ENCODE measurements around the gene MGMT.

The MGMT gene

GRCh38 chr10:129495256-129495655 is 28.2 kb downstream of the MGMT start:
- no peak for DNase-seq (ENCODE audit: low read depth in 2 of 2)

DNA sequence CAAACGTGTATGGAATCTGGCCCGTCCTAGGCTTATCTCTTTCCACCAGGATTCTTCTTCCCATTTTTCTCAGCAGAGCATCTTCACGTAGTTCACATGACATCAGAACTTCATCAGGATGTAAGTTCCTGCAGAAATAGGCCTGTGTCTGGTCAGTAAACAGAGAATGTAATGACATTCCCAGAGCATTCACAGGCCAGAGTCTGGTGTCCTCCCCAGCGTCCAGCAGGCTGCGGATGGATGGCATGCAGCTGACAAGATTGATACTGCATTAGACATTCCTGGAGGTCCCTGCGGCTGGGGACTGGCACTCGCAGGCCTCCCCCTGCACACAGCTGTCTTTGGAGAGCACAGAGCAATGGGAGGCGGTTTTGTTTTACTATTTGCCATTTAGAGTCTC is 28.7 kb downstream of the MGMT start:
- no peak for DNase-seq (ENCODE audit: low read depth in 2 of 2)

DNA sequence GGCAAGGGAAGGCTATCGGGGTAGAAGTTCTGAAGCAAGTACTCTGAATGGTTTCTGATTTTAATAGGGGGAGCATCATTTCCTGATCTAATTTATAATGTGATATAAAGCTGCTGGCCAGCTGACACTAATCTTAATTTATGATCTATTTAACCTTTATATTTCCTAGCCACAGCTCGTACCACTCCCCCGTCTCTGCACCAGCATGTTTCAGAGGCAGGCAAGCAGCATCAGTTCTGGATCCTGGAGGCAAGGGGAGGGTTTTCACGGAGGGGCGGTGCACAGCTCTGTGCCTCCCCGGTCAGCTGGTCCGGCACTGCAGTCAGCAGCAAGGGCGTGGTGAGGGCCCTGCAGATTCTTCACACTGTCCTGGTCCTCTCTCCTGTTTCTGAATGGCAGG is 30.0 kb downstream of the MGMT start:
- DNase-seq (ENCODE audit: low read depth in 2 of 2), result no peak

GRCh38 chr10:129498680-129499079 is 31.6 kb downstream of the MGMT start:
- DNase-seq (ENCODE audit: low read depth in 2 of 2), result no peak

GRCh38 chr10:129500617-129501339 is 33.7 kb downstream of the MGMT start:
- no peak for DNase-seq (ENCODE audit: low read depth in 2 of 2)

GRCh38 chr10:129501652-129502436 is 34.8 kb downstream of the MGMT start:
- no peak for DNase-seq (ENCODE audit: low read depth in 2 of 2)

GRCh38 chr10:129502448-129502847 is 35.4 kb downstream of the MGMT start:
- no peak for DNase-seq (ENCODE audit: low read depth in 2 of 2)

DNA sequence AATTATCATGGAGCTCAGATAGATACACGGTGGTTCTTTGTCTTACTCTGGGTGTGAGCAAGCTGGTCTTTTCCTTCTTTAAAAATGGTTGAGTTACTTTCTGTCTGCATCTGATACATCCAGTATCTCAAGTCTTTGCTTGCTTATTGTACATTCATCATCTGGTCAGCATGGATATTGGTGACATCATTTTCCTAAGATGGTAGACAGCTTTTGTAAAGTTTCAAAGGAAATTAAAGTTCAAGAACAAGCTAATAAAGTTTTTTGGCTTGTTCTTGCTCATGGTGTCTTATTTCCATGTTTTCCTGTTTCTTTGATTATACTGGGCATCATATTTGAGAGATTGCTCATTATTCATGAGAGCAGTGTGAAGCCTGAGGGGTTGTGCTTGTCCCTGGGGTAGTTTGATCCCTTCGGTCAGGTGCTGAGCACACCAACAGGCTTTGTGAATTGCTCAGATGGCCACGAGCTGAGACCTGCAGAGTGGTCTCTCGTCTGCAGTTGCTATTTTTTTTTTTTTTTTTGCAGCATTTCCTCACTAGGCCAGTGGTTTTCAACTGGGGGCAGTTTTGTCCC is 38.5 kb downstream of the MGMT start:
- no peak for DNase-seq (ENCODE audit: low read depth in 2 of 2)

DNA sequence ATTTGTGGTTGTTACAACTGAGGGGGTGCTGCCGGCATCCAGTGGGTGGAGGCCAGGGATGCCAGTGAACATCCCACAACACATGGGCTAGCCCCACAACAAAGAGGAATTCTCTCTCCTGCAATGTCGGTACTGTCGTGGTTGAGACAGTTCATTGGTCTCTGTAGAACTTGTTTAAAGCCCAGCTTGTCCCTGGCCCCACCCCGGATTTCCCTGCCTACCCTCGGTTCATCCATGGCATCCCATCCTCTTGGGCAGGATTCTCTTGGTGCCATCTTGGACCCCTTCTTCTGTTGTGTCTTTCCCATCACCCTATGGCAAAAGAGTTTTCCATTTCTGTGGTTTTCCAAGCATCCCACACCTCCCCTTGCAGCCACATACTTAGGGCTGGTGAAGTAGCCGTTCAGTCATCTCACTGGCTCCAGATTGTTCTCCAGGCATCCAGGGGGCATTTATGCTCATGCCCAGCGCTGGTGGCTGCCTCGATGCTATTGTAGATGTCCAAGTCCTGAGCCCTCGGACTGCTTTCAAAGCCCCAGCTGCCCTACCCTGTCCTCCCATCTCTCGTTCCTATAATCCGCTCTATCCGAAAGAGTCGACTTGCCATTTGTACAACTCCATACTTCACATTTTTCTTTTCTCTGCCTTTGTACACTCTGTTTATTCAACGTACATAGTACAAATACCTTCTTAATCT is 39.2 kb downstream of the MGMT start:
- no peak for DNase-seq (ENCODE audit: low read depth in 2 of 2)

- no peak for DNase-seq (ENCODE audit: low read depth in 2 of 2)
Measured at GRCh38 chr10:129507216-129507889, 40.3 kb downstream of the MGMT start.

- DNase-seq (ENCODE audit: low read depth in 2 of 2), result no peak
Measured at GRCh38 chr10:129509155-129509554, 42.1 kb downstream of the MGMT start.

- no peak for DNase-seq (ENCODE audit: low read depth in 2 of 2)
Measured at GRCh38 chr10:129509835-129510234, 42.8 kb downstream of the MGMT start.

DNA sequence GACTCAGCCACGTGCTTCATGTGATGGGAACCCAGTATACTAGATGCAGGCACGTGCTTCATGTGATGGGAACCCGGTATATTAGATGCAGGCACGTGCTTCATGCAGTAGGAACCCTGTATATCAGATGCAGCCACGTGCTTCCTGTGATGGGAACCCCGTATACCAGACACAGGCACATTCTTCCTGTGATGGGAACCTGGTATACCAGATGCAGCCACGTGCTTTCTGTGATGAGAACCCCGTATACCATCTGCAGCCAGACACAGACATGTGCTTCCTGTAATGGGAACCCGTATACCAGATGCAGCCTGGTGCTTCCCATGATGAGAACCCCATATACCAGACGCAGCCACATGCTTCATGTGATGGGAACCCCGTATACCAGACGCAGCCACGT is 44.0 kb downstream of the MGMT start:
- DNase-seq (ENCODE audit: low read depth in 2 of 2), result no peak

DNA sequence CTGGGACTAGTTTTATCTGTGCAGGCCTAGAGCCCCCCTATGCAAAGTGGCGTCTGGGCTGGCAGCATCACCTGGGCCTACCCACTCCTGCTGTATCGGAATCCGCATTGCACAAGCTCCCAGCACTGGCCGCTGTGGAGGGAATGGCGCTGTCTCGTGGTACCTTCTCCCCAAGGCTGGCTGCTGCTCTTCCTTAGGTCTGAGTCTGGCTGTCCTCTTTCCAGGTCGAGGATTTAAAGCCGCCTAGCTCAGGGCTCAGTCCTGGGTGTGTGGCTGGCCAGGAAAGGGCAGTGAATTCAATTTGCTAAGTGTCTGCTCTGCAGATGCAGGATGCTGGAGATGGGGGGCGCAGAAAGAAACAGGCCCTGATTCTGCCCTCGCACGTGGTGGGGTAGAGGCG is 44.7 kb downstream of the MGMT start:
- no peak for DNase-seq (ENCODE audit: low read depth in 2 of 2)

DNA sequence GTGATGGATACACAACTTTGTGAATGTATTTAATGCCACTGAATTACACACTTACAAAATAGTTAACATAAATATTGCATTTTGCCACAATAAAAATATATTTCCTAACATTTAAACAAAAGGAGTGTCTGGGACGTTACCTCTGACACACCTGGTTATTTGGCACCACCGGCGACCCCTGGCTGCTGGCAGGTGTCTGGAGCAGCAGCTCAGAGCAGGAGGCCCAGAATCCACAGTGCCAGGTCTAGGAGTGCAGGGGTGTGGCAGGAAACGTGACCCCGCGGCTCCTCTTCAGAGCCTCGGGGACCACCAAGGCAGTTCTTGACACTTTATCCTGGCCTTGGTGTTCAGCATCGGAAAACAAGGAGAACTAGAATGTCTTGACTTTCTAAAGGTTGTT is 46.3 kb downstream of the MGMT start:
- DNase-seq (ENCODE audit: low read depth in 2 of 2), result no peak

DNA sequence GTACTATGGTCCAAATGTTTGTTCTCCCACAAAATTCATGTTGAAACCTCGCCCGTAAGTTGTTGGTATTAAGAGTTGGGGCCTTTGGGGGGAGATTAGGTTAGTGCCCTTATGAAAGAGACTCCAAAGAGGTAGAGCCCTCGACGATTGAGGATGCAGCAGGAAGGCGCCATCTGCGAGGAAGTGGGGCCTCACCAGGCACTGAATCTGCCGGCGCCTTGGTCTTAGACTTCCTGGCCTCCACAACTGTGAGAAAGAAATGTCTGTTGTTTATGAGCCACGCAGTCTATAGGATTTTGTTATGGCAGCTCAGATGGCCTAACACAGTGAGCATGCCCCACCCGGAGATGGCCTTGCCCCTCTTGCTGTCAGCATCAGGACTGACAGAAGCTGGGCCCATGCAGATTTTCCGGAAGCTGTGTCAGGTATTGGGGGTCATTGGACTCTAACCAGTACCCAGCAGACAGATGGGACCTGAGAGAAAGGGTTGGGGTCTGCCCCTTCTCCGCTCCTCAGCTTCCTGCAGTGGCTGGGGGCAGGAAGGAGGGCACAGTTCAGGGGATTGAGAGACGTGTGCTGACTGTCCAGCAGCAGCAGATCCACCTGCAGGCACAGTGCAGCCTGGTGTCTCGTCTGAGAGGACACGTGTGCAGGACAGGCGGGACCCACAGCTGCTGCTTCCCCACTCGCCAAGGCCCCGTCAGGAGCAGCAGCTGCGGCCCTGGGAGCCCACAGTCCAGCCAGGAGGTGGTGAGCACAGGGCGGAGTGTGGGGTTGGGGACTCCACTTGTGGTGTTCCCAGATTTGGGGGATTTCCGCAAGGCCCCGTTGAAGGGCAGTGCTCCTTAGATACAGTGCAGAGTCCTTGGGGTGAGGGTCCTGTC is 47.8 kb downstream of the MGMT start:
- no peak for DNase-seq (ENCODE audit: low read depth in 2 of 2)

- DNase-seq (ENCODE audit: low read depth in 2 of 2), result no peak
Measured at GRCh38 chr10:129516846-129517679, 50.0 kb downstream of the MGMT start.

DNA sequence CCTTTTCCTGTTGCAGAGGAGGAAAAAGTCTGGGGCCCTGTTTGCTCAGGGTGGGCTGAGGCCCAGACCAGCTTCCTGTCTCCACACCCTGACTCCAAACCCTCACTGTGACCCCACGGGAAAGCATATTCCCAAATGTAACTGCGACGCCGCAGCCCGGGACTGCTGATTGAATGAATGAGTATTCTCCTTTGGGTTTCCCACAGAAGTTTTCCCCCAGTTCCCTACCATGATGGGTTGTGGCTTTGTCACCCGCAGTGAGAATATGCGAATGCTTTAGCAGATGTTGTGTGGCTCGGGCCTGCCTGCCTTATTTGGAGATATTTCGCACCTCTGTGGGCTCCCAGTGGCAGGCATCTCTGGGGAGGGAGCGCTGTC is 50.6 kb downstream of the MGMT start:
- no peak for DNase-seq (ENCODE audit: low read depth in 2 of 2)

GRCh38 chr10:129518793-129519192 is 51.8 kb downstream of the MGMT start:
- DNase-seq (ENCODE audit: low read depth in 2 of 2), result no peak

All from stimulated activated CD4-positive, alpha-beta T cell treated with anti-CD3 and anti-CD28 coated beads, Interleukin-12 subunit alpha, Interleukin-12 subunit beta, amount 100 ng/mL, for 24 hours (primary cell).